ENCODE results near the gene SYTL1.

SYTL1 gene

DNA sequence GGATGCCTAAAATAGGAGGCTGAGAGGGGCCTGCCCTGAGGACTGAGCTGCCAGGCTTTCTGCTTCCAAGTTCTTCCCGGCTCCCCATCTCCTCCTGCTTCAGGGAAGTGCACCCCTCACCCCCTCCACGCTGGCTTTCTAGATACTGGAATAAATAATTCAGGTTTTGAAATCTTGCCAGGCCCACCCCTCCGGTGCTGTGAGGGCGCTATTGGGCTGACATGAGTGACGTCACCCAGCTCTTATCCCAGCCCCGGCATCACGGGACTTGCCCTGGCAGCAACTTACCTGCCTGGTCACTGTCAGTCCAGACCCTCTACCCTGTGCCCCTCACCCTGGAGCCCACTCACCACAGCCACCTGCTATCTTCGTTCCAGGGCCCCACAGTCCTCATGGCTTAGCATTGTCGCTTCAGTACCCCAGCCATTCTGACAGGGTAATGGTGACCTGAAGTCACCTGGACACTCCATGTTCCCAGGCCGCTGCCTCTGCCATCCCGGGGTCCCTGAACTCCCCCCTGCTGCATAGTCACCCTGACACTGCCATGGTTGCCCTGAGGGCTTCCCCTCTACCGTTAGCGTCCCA, 49.8 kb downstream of the SYTL1 start:
- DNase-seq = peak; percentile 48

DNA sequence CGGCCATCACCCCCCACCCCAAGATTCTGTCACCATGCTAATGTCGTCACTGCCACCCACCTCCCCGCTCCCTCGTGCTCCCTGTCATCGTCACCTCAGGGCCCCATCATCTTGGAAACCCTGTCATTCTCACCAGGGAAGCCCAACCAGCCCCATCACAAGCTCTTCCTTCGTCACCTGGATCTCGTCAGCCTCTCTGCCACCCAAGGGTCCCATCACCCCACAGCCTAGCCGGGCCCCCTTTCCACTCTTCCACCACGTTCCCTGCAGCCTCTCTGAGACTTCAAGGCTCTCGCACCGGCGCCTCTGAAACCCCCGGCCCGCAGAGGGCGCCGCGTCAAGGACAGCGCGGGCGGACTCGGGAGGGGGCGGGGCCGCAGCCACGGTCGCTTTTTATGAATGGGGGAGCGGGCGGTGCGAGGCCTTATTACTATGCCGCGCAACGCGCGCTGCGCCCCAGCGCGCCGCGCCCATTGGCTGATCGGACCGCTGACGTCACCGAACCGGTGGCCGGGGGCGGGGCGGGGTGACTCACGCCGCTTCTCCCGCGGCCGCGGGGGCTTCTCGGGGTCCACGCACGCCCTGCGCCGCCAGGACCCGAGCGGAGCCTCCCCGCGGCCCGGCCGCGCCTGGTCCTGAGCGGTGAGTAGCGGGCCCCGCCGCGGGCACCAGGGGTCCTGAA, 50.4 kb downstream of the SYTL1 start, which contains the start of gene GPR3:
TSS of gene GPR3 (plus strand) at position 527 of the 682 bp plus-strand sequence. CDS start 1,177 bp downstream, outside the sequence.
- DNase-seq = peak; percentile 92

DNA sequence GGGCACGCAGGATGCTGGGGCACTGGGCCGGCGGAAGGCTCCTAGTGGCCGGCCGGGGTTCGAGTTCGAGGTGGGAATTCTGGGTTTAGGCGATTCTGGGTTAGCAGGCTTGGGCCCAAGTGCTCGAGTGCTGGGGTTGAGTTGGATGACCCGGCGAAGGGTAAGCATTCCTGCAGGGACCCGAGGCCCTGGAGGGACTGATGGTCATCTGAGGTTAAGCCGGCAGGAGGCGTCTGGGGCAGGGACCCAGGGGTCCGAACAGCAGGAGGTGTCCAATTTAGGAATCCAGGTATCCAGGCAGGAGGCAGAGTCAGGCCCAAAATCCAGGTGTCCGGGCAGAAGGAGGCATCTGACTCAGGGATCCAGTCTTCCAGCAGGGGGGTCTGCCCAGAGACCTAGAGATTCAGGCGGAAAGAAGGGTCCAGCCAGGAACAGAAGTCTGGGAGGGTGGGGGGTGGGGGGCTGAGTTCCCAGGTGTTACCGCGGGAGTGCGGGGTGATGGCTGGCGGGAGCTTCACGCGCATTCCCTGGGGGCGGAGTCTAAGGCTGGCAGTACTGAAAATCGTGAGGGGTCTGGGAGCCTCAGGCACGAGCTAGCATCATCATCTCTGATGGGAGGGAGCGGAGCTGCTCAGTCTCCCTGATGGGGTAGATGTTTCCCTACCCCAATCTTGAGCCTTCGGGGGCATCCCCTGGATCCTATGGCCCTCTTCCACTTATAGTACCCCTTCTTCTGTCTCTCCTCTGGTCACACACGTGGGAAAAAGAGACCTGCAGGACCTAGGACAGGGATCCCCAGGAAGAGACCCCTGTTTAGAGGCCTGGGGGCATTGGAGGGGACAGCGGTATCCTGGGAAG, 51.2 kb downstream of the SYTL1 start:
- DNase-seq = no peak

DNA sequence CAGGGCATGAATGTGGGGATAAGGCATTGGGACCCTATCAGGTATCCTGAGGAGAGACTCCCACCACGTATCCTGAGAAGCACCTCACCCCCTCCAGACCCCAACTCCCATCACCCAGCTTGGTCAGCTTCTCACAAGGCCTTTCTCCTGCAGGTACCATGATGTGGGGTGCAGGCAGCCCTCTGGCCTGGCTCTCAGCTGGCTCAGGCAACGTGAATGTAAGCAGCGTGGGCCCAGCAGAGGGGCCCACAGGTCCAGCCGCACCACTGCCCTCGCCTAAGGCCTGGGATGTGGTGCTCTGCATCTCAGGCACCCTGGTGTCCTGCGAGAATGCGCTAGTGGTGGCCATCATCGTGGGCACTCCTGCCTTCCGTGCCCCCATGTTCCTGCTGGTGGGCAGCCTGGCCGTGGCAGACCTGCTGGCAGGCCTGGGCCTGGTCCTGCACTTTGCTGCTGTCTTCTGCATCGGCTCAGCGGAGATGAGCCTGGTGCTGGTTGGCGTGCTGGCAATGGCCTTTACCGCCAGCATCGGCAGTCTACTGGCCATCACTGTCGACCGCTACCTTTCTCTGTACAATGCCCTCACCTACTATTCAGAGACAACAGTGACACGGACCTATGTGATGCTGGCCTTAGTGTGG, 51.9 kb downstream of the SYTL1 start:
- no peak for DNase-seq

DNA sequence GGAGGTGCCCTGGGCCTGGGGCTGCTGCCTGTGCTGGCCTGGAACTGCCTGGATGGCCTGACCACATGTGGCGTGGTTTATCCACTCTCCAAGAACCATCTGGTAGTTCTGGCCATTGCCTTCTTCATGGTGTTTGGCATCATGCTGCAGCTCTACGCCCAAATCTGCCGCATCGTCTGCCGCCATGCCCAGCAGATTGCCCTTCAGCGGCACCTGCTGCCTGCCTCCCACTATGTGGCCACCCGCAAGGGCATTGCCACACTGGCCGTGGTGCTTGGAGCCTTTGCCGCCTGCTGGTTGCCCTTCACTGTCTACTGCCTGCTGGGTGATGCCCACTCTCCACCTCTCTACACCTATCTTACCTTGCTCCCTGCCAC, 52.4 kb downstream of the SYTL1 start:
- no peak for DNase-seq

DNA sequence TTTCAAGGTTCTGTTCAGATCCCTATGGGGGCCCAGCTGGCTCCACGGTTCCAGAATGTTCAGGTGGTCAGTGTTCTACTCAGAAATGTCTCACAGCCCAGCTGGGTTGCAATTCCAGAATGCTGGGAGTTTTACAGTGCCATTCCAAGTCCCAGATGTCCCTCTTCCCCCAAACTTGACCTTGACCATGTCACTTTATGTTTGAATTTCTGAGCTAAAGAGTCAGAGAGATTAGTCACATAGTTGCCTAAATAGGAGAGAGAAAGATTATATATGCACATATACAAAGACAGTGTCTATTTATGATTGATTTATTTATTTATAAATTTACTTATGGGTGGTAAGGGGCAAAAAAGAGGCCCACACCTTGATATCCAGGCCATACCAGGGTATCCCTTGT, 53.1 kb downstream of the SYTL1 start:
- no peak for DNase-seq

DNA sequence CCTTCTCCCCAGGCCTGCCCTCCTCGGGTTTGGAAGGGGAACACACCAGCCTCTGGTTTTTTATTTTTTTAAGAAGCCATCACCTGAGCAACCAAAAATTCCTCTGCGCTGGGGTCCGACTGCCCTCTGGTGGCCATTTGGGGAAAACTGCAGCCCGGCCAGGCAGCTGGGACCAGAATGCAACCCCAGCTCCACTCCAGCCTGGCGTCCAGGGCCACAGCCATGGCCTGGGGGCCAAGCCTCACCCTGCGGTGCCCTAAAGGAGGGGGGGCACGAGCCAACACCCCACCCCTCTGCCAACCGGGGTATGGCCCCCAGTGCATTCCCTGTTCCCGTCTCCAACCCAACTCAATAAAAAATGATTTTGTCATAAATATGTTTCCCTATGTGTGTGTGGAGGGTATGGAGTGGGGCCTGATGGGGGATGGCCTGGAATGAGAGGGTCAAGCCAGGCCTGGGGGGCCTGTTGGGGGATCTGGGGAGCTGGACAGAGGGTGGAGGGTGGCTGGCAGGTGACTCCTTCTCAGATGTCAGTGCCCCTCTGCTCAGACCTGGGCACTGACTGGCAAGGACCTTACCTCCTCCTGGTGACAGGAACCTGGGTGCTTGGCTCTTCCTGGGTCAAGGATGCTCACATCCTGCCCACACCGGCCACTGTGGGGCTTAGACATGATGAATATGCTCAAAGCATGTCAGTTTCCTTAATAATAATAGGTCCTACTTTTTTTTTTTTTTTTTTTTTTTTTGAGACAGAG, 53.8 kb downstream of the SYTL1 start:
- DNase-seq = peak; percentile 52

DNA sequence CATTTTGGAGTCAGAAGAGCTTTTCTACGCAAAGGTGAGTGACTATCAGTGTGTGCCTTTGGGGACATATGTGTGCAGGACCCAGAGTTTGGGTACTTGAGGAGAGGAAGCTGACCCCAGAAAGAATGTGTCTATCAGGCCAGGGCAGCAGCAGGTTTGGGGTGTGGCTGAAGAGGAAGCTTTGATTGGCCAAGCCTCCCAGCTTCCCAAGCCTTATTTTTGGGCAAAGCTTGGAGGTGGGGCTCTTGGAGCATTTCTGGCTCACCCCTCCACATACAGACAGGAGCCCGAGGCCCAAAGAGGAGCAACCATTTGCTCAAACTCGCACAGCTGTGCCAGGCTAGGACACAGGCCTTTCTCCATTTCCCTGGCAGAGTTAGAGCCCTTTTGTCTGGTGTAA, 55.3 kb downstream of the SYTL1 start:
- no peak for DNase-seq

DNA sequence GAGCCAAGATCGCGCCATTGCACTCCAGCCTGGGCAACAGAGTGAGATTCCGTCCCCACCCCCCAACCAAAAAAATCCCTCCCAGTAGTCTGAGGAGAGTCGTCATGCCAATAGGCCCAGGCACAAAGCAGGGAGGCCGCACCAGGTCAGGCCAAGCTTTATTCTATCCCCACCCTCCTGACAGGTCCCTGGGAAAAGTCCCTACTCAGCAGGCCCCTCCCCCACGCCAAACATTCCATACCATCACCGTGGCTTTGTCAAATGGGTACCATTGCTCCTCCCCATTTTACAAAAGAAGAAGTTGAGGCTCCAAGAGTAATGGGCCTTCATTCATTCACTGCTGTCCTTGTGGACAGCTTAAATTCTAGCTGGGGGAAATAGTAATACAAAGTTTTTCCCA, 55.9 kb downstream of the SYTL1 start:
- no peak for DNase-seq

DNA sequence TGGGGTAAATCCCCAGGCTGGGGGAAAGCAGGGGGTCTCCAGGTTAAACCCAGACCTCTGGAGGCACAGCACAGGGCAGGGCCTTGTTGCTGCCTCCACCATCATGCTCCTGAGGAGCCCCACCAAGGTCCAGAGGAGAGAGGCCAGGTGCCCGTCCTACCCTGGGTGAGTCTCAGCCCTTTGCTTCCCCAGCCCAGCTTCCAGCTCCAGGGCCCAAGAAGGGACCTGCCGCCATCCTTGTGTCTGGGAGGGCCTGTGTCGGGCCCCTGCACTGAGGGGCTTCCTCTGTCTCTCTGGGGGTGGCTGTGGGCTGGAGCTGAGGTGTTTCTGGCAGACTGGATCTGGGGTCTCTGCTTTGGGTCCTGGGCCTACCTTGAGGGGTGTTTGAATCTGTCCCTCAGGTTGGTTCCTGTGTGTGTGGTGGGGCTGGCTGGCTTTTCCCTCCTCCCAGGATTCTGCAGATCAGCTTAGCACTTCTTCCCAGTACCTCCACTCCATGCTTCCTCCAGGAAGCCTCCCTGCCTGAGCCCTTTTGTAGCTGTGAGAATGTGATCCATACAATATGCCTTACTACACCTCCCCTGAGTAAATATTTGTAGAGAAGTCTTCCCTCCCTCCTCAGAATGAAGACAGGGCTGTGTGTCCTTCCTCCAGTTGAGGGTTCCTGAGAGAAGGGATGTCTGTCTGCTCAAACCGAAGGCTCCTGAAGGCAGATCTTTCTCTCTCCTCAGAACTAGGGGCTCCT, 56.8 kb downstream of the SYTL1 start:
- DNase-seq = no peak

DNA sequence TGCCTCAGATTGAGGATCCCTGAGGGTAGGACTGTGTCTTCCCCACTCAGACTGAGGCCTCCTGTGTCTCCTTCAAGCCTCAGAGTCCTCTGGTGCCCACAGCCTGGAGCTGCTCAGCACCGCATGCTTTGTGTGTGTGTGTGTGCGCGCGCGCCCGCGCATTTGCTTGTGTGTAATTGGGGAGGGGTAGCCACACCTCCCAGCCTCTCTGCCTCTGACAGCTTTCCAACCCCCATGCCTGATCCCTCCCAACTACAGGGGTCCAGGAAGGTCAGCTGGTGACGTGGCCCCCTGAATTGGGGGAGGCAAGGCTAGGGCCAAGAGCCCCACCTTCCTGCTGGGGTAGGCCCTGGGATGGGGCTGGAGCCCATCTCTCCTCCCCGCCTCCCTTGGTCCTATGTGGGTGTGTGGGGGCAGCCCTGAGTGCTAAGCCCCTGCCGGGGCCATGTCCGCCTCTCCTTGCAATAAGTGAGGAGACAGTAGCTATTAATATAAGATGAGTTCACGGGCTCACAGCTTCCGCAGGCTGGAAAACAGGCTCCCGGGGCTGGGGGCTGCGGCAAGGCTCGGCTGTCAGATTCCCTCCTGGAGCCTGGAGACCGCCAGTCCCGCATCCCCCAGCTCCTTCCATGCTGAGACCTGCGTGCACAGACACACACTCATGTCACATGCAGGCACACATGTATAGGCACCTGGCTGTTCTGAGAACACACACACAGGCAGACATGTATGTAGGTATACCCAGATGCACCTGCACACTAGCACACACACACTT, 57.6 kb downstream of the SYTL1 start:
- no peak for DNase-seq

DNA sequence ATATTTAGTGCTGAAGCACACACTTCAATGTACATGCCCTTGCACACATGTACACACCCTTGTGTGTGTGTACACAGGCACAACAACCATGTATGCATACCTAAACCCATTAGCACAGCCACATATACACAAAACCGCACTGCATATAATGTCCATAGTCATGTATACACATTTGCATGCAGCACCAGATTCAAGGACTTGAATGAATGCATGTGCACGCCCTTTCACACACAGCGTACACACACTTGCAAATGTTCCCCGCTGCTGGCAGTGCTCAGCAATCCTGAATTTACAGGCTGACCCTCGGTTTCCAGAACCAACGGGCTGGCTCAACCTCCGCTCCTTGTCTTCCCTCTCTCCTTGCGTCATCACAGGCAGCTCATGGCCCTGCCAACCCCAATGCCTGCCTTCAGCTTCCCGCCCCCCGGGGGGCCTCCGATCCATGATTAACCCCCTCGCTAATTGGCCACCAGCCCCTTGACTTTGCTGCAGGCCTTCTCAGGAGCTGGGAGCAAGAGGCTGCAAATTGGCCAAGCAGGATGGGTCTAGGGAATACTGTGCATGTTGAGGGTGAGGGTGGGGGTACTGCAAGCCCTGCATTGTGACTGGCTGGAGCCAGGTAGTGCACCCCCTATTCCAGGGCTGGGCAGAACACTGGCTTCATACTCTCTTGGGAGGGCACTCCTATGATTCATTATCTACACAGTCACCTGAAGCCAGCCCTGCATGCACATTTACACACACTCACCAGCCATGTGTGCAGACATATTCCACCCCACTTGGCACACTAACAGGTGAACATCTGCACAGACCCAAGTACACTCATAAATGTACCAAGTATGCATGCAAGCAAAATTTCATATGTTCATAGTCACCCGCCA, 58.5 kb downstream of the SYTL1 start:
- DNase-seq = no peak

DNA sequence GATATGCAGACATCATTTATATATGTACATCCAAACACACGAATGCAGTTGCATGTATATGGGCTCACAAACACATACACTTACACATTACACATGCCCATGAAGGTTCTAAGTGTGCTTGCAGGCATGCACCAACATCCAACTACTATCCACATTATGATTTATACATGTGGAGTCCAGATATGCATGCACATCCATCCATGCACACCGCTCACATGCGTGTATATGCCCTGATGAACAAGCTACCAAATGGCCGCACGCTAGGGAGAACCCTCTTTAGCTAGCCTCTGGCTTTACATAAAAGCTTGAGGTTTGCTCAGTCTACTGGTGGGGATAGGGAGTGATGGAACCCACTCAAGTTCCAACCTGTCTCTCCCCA, 59.1 kb downstream of the SYTL1 start:
- no peak for DNase-seq

DNA sequence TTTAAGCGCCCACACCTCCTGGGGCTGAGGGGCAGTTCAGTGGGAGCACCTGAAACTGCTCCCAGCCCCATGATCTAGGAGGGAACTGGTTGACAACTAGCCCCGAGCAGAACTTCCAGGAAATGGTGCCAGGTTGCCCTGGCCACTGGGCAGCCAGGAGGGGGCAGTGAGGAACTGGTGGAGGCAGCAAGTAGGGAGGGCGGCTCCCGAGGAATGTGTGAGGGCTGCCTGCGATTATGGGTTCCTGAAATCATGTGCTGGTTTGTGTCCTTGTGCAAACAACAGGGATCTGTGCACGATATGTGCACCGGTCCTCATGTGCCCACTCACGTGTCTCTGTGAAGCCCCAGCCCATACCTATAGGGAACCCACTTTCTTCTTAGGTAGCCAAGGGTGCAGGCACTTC, 60.5 kb downstream of the SYTL1 start:
- DNase-seq = no peak

DNA sequence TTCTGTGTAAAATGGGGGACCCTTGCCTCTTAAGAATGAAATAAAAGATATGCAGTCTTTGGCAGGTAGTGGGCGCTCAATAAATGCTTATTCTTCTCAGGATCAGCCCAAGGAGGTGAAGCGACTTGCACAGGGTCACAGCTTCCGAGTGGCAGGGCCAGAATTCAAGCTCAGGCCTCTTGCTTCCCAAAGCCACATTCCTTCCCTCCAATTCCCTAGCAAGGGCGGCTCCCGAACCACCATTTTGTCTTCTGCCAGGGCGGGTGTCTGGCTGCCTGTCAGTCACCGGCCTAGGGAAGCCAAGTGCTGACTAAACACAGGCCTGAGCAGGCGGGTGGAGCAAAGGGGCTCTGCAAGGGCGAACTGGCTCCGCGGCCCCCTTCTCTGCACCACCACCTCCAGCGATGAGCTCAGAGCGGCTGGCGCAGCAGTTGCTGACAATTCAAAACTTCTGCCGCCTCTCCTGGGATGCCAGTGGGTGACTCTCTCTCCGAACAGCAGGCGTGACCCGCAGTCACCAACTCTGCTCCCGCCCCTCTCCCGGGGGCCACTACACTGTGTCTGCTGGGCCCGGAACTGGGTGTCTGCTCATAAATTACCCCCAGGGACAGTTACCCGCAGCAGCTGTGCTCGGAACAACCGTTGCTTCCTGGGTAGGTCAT, 61.4 kb downstream of the SYTL1 start:
- no peak for DNase-seq
